GM18505 (cell line): ENCODE results near the gene ZMYND15.
"Not testable (repeated sequence)": the region's sequence is repeated elsewhere in the genome, so short reads cannot be mapped to it uniquely, and the experiment has no call there.

Experiments
- ATAC-seq: cut with Tn5 transposase; IDR thresholded peaks from one replicate; pipeline ENCODE4 v1.9.1; 2021; ENCODE audit not compliant: unreplicated experiment
- POLR2A ChIP-seq: IDR thresholded peaks from 4 replicates; pipeline ENCODE4 v1.6.1; 2011; ENCODE audit warnings: borderline replicate concordance; ENCODE audit not compliant: insufficient read depth, insufficient read length; ENCODE audit errors: extremely low read depth

ZMYND15 gene

GRCh38 chr17:4710693-4711634 lies 28.7 kb upstream of the ZMYND15 start:
- ATAC-seq, result peak; percentile 4
- peak; percentile 8 for TF ChIP-seq POLR2A

- TF ChIP-seq POLR2A, result peak; percentile 8
- no peak for ATAC-seq
Measured at GRCh38 chr17:4711661-4712181, 27.9 kb upstream of the ZMYND15 start.

GRCh38 chr17:4712526-4712925 lies 27.1 kb upstream of the ZMYND15 start:
- no peak for TF ChIP-seq POLR2A
- no peak for ATAC-seq

- not testable (repeated sequence) for ATAC-seq
Measured at GRCh38 chr17:4714340-4715062, 25.1 kb upstream of the ZMYND15 start.

GRCh38 chr17:4715063-4715744 lies 24.4 kb upstream of the ZMYND15 start:
- ATAC-seq, result no peak
- TF ChIP-seq POLR2A, result no peak

- ATAC-seq, result no peak
- no peak for TF ChIP-seq POLR2A
Measured at GRCh38 chr17:4716081-4716480, 23.6 kb upstream of the ZMYND15 start.

- no peak for TF ChIP-seq POLR2A
- no peak for ATAC-seq
Measured at GRCh38 chr17:4717791-4718190, 21.8 kb upstream of the ZMYND15 start.

- TF ChIP-seq POLR2A, result no peak
- ATAC-seq, result no peak
Measured at GRCh38 chr17:4718276-4718675, 21.4 kb upstream of the ZMYND15 start.

GRCh38 chr17:4719146-4719545 lies 20.5 kb upstream of the ZMYND15 start:
- TF ChIP-seq POLR2A, result no peak
- no peak for ATAC-seq

- no peak for ATAC-seq
- no peak for TF ChIP-seq POLR2A
Measured at GRCh38 chr17:4719684-4720221, 19.9 kb upstream of the ZMYND15 start.

GRCh38 chr17:4720787-4721186 lies 18.8 kb upstream of the ZMYND15 start:
- no peak for TF ChIP-seq POLR2A
- no peak for ATAC-seq

GRCh38 chr17:4721203-4722135 lies 18.2 kb upstream of the ZMYND15 start:
- ATAC-seq, result no peak
- TF ChIP-seq POLR2A, result no peak
